GM21717 (cell line): ENCODE data around the gene NDUFA12.

Experiments used
- ATAC-seq: cut with Tn5 transposase; IDR thresholded peaks from one replicate; pipeline ENCODE4 v1.9.1; 2021; ENCODE audit warnings: mild to moderate bottlenecking, moderate library complexity; ENCODE audit not compliant: unreplicated experiment

NDUFA12 gene

GRCh38 chr12:94982456-94982855, 21.0 kb downstream of the NDUFA12 start:
- ATAC-seq: no peak

DNA sequence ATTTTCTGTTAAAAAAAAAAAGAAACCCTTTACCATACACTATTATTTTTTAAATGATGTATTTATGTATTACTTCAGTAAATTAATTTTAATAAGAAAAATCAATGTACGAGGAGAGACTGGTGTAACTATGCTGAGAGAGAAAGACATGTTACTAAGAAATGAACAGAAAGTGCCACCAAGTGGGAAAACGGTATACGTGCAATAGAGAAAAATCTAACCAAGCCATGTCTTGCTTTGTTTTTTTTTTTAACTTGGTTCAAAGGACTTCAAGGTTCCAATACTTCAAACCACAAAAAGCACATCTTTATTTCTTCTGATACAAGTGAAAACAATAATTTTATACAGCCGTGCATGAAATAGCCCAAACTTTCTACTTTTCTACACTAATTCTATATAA, 22.9 kb downstream of the NDUFA12 start:
- no peak for ATAC-seq

GRCh38 chr12:94979941-94980340, 23.6 kb downstream of the NDUFA12 start:
- ATAC-seq: no peak

- ATAC-seq: no peak
Observed at GRCh38 chr12:94977766-94978468, 25.6 kb downstream of the NDUFA12 start.

GRCh38 chr12:94973221-94973620, 30.3 kb downstream of the NDUFA12 start:
- ATAC-seq: no peak

- ATAC-seq: no peak
Observed at GRCh38 chr12:94972795-94973194, 30.7 kb downstream of the NDUFA12 start.

- no peak for ATAC-seq
Observed at GRCh38 chr12:94971923-94972322, 31.6 kb downstream of the NDUFA12 start.

DNA sequence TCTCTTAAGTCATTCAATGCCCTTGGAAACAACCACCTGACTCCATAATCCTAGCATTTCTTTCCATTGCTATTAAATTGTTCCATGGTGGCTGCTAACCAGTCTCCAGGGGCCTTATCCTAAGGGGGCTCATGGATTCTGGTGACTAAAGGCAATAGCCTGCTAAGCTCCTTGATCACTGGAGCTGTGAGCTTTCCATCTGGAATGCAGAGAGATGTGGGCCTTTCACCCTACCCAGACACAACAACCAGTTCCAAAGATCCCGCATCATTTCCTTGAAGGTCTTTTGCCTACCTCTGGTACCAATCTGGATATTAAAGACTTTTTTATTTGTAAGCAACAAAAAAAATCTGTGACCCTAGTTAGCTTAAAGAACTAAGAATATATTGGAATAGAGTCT, 32.9 kb downstream of the NDUFA12 start:
- no peak for ATAC-seq

DNA sequence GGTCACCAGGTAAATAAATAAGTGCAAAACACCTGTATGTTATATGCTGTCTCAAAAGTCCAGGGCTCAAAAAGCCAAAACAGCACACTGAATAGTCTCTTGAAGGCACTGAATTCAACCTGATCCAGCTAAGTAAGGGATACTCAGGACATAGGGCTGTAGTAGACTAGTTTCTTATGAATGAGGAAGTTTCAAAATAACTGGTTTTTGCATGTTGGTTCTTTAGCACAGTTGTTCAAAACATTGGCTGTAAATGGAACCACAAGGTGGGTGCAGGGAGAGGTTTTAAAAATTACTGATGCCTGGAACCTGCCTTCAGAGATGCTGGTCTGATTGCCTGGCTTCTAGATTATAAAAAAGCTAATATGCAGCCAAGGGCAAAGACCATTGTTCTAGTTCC, 34.1 kb downstream of the NDUFA12 start:
- no peak for ATAC-seq

- ATAC-seq: no peak
Observed at GRCh38 chr12:94965982-94966630, 37.4 kb downstream of the NDUFA12 start.

DNA sequence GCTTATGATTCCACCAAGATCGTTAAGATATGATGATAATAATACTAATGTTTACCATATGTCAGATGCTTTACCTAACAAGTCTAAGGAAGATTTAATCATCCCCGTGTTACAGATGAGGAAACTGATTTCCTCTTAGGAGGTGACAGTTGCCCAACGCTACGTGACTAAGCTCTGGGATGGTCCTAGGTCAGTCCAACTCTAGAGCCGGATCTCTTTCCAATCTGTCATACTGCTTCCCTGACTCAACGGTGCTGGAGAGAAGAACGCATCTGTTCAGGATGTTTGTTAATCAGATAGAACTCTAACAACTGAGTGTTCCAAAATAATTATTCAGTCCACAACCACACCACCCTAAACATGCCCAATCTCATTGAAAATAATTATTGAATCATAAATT, 39.8 kb downstream of the NDUFA12 start:
- ATAC-seq: no peak

DNA sequence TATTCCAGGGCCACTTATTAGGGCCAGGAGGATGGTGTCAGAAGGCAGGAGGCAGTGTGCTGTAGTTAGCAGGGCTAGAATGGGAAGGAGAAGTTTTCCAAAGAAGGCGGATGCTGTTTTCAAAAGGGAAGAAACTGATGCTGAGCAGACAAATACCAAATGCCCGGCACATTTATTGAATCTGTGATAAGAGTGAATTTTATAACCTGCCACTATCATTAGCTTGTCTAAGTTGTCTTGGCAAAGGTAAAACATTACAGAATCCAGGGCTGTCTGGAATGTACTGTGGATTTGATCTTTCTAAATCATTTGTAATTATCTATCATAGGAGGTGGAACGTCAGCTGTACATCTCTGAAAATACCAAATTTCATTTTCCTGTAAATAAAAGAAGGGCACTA, 40.8 kb downstream of the NDUFA12 start:
- ATAC-seq: no peak

DNA sequence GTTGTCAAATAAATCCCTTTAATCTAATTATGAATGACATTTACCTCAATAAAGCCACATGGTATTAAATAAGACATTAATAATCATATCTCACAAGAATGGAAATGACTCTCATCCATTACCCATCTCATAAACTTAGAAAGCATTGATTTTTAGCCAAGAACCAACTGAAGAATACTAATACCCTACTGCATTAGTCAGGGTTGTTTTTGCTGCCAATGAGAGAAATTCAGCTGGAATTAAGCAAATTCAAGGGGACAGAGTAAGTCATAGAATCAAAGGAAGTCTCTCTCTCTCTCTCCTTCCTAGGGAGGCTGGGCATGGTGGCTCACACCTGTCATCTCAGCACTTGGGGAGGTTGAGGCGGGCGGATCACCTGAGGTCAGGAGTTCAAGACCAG, 41.6 kb downstream of the NDUFA12 start:
- no peak for ATAC-seq

GRCh38 chr12:94961256-94961824, 42.2 kb downstream of the NDUFA12 start:
- no peak for ATAC-seq

DNA sequence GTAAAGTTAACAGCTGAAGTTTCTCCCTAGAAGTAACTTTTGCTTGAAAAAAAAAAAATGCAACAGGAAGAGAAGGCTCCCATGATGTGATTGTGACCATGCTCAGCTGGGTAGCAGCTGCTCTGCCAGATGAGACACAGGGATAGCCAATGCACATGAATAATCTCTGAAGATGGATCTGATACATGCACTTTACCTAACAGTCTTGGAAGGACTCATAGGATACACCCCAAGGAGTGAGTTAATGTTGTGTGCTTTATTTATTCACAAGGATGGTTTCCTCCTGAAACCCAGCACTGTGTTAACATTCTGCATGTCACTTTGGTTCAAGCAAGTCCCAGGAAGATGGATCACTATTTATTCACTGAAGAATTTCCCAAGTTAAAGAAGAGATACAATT, 46.5 kb downstream of the NDUFA12 start:
- no peak for ATAC-seq

- ATAC-seq: no peak
Observed at GRCh38 chr12:94954948-94955592, 48.4 kb downstream of the NDUFA12 start.

GRCh38 chr12:94954029-94954685, 49.3 kb downstream of the NDUFA12 start:
- no peak for ATAC-seq

GRCh38 chr12:94952325-94952724, 51.2 kb downstream of the NDUFA12 start:
- no peak for ATAC-seq

DNA sequence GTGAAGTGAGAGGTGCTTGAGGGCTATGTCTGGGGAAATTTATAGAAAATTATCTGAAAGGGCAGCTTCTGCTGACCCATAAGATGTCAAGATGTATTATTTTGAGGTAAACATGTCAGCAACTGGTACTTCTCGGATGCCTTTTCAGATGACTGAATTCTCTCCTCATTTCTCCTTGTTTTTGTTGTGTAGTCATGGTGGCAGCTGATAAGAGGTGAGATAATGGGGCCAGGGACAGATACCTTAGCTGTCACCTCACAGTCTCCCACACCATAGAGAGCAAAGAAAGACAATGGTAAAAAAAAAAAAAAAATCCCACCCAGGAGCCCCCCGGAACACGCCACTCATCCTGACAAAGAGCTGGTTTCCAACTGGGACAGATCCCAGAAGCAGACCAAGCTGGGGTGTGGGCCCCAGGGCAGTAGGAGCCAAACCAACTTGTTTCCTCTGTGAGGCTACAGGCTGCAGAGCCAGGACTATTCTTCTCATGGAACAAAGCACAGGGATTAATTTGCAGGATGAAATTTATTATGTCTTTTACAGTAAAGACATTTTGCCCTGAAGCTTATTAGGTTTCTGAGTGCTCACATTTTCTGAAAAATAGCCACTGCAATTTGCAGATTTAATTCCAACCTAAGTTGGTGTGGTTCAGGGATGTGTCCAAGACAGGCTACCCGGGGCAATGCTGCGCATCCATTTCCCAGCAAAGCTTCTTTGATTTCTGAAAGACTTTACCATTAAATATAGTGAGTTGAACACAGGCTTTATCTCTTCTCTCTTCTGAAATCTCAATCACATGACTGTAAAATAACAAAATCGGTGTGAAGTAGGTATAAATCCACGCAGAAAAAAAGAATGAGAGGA, 52.2 kb downstream of the NDUFA12 start:
- ATAC-seq: no peak

DNA sequence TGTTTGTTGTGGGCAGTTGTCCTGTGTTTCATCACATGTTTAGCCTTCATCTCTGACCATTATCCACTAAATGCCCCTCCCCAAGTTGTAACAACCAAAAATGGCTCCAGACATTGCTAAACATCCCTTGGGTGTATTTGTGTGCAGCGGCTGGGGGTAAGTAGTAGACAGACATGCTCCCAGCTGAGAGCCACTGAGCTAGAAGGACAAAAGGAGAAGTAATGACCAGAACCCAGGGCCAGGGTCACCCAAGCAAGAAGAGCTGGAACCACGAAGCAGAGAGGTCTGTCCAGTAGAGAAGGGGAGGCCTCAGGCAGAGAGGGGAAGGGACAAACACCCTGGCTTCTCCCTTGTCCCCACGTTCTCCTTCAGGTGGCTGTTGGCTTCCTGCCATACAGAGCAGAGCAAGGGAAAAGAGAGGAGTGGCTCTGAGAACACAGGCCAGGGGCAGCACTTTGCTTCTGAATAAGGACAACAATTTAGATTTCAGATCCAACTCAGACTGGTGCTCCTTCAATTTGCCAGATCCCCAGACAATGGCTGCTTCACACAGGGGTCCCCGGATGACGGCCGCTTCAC, 55.2 kb downstream of the NDUFA12 start:
- no peak for ATAC-seq
